ENCODE results near the gene CYFIP2. TPM values are rescaled to one million over a fixed set of nuclear protein-coding genes. Genes with fewer than 3 reads are reported as not detected.

Gene CYFIP2
- total RNA-seq, 1 donor from 2014 or later = 2.1 TPM

DNA sequence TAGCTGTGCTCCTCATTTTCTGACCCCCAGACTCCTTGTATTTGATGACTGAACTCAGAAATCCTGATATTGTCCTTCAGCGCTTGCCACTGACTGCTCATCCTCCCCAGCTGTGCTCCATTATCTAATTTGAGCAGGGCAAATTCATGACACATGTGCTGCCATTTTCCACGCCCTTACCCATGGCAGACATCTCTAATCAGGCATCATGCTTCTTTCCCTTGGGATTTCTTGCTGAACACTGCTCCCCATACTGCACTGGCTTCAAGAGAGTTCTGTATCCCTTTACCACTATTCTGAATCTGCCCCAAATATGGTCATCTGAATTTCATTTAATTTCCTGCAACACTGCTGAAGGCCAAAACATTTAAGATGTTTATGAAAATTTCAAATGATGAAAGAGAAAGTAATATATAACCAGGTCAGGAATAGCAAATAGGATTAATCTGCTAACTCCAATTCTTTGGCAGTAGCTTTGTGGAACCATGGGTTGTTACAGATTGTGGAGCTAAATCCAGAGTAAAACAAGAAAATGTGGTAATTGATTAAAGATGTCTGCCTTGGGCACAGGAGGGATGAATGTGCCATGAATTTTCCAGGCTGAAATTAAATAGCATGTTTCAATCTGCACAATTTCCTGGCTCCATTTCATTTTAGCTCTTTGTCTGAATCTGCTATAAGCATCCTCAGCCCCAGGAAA lies 93.6 kb downstream of the CYFIP2 start:
- ATAC-seq = no peak

DNA sequence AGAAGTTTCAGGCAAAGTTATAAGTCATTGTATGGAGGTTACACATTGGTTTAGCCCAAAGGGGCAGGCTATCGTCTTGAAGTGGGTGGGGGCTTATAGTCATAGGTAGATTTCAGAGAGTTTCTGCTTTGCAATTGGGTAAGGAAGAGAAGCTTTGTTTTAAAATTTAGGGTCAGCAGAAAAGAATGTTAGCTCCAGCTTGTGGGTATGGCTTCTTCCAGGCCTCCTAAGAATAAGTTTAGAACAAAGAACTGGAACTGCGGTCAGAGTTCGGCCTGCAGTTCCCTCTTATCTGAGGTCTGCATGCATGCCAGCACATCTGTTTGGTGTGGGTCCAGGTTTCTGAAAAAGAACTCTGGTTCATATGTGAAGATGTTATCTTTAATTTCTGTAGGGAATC lies 96.1 kb downstream of the CYFIP2 start:
- ATAC-seq = no peak

- no peak for ATAC-seq
Measured at GRCh38 chr5:157362502-157362901, 96.6 kb downstream of the CYFIP2 start.

GRCh38 chr5:157362982-157363381 lies 97.1 kb downstream of the CYFIP2 start:
- no peak for ATAC-seq

GRCh38 chr5:157365732-157366131 lies 99.8 kb downstream of the CYFIP2 start:
- ATAC-seq = no peak

GRCh38 chr5:157366741-157367674 lies 101.1 kb downstream of the CYFIP2 start:
- peak; percentile 28 for ATAC-seq

DNA sequence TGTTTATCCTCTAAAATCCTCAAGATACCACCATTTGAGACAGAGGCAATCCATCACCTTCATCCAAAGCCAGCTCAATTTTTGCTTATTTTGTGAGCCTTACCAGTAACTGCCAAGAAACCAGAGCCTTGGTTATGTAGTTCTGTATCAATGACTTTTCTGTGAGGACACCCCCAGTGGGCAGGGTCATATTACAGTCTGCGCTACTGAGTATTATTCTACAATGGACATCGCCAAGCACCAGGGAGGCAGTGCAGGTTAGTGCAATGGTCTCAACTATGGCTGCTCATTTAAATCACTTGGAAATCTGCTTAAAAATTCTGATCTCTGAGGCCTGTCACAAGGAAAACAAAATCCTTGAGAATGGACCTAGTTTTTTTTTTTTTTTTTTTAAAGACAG lies 103.6 kb downstream of the CYFIP2 start:
- no peak for ATAC-seq

- ATAC-seq = no peak
Measured at GRCh38 chr5:157370967-157371366, 105.0 kb downstream of the CYFIP2 start.

- no peak for ATAC-seq
Measured at GRCh38 chr5:157371655-157372471, 105.9 kb downstream of the CYFIP2 start.

DNA sequence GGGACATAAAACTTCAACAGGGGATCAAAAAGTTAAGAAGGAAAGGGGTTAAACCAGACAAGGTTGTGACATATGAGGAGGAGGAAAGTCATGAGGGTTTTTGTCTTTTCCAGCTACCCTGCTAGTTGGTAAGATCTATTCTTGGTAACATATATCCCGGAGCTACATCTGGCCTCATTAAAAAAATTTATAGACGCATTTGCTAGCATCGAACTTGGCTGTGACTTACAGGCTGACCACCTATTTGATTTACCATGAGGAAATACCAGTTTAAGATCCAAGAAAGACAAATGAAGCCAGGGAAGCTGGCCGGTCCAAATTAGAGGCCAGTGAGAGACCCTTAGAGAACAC lies 106.5 kb downstream of the CYFIP2 start:
- no peak for ATAC-seq

DNA sequence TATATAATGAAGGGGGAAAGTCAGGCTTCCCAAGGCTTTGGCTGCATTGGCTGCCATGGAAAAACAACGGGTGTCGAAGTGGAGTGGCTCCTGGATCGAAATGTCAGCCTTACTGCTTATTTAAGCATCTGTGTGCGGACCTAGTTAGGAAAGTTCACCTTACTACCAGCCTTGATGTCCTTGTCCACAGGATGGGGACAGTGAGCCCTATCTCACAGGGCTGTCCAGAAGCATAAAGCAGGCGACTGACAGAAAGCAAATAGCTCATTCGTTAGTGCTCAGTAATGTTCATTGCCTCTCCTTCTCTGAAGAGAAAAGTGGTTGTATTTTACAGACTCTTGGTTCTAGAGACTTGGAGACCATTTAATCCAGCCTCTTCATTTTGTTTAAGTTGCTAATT lies 112.6 kb downstream of the CYFIP2 start:
- no peak for ATAC-seq

DNA sequence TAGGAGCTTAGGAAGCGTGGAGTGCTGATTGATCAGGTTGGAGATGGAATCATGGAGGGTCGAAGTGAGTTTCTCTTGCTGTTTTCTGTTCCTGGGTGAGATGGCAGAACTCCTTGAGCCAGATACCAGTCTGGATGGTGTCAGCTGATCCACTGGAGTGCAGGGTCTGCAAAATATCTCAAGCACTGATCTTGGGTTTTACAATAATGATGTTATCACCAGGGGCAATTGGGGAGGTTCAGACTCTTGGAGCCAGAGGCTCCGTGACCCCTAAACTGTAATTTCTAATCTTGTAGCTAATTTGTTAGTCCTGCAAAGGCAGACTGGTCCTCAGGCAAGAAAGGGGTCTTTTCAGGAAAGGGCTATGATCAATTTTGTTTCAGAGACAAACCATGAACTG lies 114.1 kb downstream of the CYFIP2 start:
- ATAC-seq = no peak

DNA sequence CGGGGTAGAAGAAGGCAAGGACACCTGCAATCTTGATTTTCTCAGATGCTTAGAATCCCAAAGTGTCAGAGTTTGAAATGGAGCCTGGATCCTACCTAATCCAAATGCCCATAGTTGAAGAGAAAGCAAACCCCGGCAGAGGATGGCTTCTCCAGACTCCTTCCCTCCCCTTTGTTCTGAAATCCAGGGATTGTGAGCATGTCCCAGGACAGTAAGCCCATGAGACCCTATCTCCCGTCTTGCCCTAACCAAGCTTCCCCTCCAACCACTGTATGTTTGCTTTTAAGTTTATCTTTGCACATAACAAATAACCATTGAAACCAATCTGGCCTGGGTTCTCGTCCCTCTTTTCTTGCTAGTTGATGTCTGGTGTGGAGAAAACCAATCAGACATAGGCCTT lies 115.8 kb downstream of the CYFIP2 start:
- ATAC-seq = no peak

DNA sequence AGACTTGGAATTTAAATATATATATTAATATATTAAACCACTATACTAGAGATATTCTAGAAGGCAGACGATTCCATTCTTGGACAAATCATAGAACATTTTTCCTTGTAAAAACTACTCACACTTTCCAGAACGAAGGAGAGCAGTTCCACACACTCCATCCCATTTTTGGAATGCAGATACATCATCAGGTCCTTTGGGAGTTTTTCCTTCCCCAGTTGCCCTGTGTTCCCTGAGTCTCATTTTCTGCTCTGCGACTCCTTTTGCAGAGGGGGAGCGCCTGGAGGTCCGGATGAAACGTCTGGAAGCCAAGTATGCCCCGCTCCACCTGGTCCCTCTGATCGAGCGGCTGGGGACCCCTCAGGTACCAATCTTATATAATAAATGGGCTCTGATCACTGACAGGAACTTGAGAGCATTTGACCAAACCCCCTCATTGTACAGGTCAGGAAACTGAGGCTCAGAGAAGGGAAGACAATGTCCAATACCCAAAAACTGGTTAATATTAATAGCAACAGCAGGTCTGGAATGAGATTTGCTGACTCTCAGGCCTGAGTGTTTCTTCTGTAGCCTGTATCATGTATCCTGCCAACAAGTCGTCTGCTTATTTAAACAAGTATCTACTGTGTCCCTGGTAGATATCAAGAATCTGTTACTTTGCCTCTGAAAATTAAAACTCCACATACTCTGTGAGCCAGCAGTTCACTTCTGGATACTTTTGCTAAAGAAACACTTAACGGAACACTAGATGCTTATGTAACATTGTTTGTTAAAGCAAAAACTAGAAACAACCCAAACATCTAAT lies 117.3 kb downstream of the CYFIP2 start:
- no peak for ATAC-seq

GRCh38 chr5:157384971-157385709 lies 119.2 kb downstream of the CYFIP2 start:
- ATAC-seq = no peak

GRCh38 chr5:157387041-157387563 lies 121.2 kb downstream of the CYFIP2 start:
- no peak for ATAC-seq

GRCh38 chr5:157387683-157388093 lies 121.8 kb downstream of the CYFIP2 start:
- ATAC-seq = no peak

GRCh38 chr5:157388111-157388710 lies 122.3 kb downstream of the CYFIP2 start:
- ATAC-seq = no peak

GRCh38 chr5:157389103-157389502 lies 123.2 kb downstream of the CYFIP2 start:
- no peak for ATAC-seq

GRCh38 chr5:157390133-157390532 lies 124.2 kb downstream of the CYFIP2 start:
- ATAC-seq = no peak
